Measurements from ENCODE around the gene TMEM60.

DNA sequence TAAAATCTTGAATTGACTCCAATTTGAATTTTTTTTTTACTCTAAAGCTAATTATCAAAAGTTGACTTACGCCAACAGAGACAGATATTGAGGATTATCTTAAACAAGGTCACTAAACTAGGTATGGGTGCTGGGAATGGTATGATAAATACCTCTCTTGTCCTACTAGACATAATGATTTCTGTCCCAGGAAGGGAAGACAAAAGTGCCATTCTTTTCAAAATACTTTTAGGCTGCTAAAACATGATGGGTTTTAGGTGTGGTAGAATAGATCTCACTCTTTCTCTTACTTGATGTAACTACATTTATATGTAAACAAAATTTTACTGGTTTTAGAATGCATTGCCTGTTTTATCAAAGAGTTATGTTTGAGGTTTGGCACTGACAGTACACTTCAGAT is 15.1 kb downstream of the TMEM60 start:
- TF ChIP-seq, protein P1, sequence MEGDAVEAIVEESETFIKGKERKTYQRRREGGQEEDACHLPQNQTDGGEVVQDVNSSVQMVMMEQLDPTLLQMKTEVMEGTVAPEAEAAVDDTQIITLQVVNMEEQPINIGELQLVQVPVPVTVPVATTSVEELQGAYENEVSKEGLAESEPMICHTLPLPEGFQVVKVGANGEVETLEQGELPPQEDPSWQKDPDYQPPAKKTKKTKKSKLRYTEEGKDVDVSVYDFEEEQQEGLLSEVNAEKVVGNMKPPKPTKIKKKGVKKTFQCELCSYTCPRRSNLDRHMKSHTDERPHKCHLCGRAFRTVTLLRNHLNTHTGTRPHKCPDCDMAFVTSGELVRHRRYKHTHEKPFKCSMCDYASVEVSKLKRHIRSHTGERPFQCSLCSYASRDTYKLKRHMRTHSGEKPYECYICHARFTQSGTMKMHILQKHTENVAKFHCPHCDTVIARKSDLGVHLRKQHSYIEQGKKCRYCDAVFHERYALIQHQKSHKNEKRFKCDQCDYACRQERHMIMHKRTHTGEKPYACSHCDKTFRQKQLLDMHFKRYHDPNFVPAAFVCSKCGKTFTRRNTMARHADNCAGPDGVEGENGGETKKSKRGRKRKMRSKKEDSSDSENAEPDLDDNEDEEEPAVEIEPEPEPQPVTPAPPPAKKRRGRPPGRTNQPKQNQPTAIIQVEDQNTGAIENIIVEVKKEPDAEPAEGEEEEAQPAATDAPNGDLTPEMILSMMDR (IDR thresholded peaks at IDR 0.05 in 8 of 11, conservative IDR thresholded peaks at IDR 0.05 in 3 of 11): no peak
- TF ChIP-seq POLR2AphosphoS5 (IDR thresholded peaks at IDR 0.05): no peak
- TF ChIP-seq POLR2A (IDR thresholded peaks at IDR 0.05): no peak
